ENCODE results near the gene RAB8B.
A peak's percentile ranks its signal among the peaks of the same experiment; 100 is the strongest.

RAB8B gene

DNA sequence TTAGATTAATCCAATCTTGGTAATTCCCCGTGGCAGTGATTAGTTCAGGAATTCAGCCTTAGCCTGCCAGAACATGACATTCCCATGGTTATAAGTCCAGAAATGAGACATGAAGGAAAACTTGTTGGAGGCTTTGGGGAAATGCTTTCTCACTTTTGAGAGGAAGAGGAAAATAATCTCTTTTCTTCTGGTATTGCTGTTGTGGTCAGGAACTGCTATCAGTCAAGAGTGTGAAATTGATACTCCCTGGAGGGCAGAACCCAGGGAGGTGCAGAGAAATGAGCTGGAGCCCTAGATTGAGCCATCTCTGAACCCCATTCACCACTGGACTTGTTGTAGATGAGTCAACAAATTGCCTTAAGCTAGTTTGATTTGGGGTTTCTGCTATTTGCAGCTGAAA, 49.4 kb downstream of the RAB8B start:
- peak in 1 of 2 donors; percentile 24 for DNase-seq

- DNase-seq: no peak
These were observed 50.7 kb downstream of the RAB8B start for GRCh38 chr15:63240109-63240508.

GRCh38 chr15:63241316-63241715, 51.9 kb downstream of the RAB8B start:
- no peak for DNase-seq

DNA sequence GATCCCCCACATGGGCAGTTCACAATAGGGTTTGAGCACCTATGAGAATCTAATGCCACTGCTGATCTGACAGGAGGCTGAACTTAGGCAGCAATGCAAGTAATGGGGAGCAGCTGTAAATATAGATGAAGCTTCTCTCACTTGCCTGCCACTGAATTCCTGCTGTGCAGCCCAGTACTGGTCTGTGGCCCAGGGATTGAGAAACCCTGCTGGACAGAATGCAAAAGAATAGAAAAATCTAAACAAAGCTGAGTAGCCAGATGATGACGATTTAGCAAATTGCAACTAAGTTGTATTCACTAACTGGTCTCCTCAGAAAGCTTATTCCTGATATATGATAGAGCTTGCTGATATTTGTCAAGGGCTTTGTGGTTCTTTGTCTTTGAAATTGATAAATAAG, 53.7 kb downstream of the RAB8B start:
- DNase-seq: no peak

DNA sequence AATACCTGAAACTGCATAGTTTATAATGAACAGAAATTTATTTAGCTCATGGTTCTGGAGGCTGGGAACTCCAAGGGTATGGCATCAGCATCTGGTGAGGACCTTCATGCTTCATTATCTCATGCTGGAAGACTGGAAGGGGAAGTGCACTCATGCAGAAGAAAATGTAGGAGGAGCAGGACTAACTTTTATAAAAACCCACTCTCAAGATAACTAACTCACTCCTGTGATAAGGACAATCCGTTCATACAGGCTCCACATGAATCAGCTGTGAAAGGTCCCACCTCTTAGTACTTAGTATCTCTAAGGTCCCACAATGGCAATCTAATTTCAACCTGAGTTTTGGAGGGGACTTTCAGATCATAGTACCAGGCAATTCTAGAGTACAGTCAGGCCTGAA, 54.4 kb downstream of the RAB8B start:
- peak; percentile 31 to 49 for DNase-seq

- no peak for DNase-seq
These were observed 55.0 kb downstream of the RAB8B start for GRCh38 chr15:63244399-63244798.

DNA sequence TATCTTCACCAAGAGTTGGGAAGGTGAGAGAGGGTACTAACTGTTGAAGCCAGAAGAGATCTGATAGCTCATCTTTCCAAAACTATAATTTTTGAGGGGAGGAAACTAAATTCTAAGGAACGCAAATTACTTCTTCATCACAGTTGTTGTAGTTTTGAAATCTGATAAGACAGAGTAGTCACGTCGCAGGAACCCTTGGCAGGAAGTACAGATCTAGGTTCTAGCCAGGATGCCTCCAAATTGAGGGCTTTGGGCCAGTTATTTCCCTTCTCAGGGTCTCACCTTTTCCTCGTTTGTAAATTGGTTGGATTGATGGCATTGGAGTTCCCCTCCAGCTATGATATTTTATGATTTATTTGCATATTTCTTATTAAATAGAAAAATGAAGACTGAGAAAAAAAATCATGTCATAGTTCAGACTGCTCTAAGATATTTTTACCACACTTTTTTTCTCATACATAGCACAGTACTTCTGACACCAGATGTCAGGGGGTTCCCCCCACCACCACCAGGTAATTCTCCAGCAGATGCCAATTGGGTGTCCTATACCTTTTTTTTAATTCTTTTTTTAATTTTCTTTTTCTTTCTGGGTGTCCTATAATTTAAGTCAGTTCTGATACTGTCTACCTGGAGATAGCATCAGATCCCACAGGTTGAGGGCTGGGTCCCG, 55.7 kb downstream of the RAB8B start:
- no peak for DNase-seq

DNA sequence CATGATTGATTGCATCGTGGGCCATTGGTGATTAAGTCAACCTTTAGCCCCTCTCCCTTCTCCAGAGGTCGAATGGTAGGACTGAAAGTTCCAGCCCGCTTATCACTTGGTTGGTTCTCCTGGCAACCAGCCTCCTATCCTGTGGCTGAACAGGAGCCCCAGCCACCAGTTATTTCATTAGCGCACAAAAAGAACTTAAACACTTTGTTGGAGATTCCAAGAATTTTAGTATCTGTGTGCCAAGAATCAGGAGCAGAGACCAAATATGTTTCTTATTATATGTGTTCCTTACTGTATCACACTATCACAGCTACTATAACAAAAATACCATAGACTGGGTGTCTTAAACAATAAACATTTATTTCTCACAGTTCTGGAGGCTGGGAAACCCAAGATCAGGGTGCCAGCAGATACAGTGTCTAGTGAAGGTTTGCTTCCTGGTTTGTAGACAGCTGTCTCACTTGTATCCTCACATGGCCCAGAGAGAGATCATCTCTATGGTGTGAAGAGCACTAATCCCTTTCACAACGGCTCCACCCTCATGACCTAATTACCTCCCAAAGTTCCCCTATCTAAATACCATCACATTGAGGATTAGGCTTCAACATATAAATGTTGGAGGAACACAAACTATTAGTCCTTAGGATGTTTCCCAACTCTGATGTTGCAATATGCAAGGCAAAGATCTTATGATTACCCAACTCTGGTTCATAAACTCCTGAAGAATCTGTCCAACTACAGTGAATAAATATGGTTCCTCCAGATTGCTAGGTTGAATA, 57.5 kb downstream of the RAB8B start:
- peak; percentile 97 to 100 for DNase-seq

DNA sequence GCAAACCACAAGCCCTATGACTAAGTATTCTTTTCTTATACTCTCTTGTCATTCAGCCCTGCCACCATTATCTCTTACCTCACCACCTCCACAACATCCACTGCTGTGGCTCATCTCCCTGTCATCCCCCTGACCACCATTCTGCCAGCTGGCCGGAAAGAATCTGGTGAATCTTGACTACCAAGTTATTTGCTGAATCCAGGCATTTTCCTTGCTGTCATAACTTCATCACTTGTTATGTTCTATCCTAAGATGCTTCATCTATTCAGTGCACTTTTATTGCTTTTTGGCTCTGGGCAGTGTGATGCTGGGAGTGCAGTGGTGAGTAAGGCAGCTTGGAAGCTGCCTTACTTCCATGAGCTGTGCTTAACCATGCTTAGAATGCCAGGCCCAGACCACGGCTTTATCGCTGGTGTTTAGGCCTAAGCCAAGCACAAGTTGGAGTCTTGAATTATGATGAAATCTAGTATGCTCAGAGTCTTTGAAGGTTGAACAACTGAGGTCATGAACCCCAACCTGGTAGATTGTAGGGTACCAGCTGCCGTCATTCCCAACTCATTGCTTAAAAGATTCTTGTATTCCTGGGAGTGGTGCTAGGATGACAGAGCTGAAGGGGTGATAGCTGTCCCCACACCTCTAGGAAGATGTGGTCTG, 61.0 kb downstream of the RAB8B start:
- no peak for DNase-seq

DNA sequence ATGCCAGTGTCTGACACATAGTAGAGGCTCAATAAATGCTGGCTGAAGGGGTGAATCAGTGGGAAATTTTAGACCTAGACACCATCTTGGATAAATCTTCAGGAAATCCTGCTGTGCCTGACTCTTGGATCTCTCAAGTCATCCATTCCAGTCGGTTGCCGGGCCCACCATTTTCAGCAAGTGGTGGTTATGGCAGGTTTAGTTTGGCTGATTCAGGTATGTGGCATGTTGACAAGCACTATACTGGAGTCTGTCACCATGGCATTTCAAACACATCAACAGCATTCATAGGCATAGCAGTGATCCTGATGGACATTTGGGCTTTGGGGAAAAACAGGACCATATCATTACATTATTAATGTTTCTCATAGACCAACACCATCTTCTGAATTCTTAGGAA, 62.3 kb downstream of the RAB8B start:
- no peak for DNase-seq

DNA sequence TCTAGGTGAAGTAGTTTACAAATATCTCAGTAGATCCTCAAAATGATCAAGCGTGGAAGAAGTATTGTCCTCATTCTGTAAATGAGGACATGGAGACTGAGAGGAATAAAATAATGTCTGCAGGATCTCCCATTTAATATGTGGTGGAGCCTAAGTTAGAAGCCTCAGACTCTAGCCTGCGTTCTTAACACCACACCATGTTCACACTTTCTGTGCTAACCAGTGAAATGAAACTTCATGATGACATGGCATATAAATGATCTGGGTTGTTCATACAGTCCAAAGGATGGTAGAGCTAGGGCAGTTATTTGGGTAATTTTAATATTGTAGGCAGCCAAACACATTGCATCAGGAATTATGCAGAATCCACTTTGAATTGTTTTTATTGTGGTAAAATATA, 62.9 kb downstream of the RAB8B start:
- no peak for DNase-seq

GRCh38 chr15:63254991-63255390, 65.6 kb downstream of the RAB8B start:
- DNase-seq: no peak

DNA sequence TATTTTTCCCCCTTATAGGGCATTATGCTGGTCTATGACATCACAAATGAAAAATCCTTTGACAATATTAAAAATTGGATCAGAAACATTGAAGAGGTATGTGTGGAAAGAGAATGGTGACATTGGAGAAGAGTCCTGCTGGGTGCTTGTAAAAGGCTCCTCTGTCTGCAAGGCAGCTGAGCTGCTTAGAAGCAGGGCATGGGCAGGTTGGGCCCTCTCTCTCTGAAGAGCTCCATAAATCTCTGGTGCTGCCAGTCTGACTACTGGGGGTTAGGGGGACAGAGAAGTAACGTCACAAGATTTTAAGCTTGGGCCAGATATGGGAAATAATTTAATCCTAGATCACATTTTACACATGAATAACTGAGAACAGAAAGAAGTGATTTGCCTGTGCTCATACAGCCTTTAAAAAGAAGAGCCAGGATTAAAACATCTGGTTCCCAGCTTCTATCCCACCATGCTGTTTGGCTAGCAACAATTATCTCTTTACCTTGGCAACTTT, 66.1 kb downstream of the RAB8B start:
- no peak for DNase-seq

- no peak for DNase-seq
These were observed 67.2 kb downstream of the RAB8B start for GRCh38 chr15:63256433-63257274.

- no peak for DNase-seq
These were observed 69.3 kb downstream of the RAB8B start for GRCh38 chr15:63258658-63259057.

DNA sequence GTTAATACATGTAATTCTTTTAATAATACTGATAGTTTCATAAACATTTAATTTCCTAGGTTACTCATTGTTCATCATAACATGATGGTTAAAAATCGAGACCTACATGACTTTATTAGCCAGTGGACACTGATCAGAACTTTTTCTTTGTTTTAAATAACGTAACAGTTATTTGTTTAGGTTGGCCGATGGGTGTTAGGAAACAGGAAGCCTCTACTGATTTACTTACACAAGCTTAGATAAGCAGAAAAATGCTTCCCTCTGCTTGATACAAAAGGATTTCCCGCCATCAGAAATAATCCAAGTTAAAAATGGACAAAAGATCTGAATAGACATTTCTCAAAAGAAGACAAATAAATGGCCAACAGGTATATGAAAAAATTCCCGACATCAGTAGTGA, 71.4 kb downstream of the RAB8B start:
- DNase-seq: no peak

GRCh38 chr15:63261311-63261710, 71.9 kb downstream of the RAB8B start:
- no peak for DNase-seq

DNA sequence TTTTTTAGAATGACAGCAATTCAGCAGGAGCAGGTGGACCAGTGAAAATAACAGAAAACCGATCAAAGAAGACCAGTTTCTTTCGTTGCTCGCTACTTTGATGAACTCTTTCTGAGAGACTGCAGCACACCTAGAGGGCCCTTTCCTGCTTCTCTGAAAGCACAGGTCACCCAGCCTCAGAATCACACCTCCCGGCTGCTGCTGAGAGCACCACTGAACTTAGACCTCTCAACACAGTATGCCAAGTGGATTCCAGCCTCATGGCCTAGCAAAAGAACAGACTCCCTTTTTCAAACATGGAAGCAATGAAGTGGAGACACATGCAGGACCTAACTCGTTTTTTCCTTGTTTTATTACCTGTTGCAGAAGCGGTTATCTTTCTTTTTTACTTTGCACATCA, 74.1 kb downstream of the RAB8B start:
- DNase-seq: no peak

GRCh38 chr15:63264688-63265293, 75.4 kb downstream of the RAB8B start:
- no peak for DNase-seq

DNA sequence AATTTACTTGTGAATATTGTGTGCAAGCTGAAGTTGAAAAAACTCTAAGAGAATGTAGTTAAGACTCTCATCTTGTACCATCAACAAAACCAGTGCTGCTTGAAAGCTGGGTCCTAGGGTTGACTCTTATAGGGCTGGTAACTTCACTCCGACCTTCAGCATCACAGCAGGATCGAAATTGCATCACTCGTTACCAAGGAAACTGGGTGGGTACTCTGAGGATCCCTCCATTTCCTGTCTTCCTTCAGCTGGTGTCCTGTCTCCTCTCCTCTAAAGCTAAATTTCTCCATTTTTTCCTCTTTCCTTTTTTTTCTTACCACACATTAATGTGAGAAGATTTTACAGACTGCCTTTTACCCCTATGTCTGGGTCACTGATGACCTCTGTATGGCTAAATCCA, 85.0 kb downstream of the RAB8B start:
- DNase-seq: peak in 1 of 2 donors; percentile 25

- DNase-seq: no peak
These were observed 87.1 kb downstream of the RAB8B start for GRCh38 chr15:63276342-63277037.

Data from inflammatory macrophage (primary cell).